Gastrocnemius medialis (tissue), 4 donors: Measurements from ENCODE around the gene GRIK4.

ENCODE experiments used
- CTCF ChIP-seq, 5 experiments: fragments of 450-650 bp in 3 of 5; fragments of 200-600 bp in 2 of 5; sonication (generic) in 2 of 5; IDR thresholded peaks in 4 of 5; conservative IDR thresholded peaks in 1 of 5; 1 replicate in 4 of 5; 2 replicates in 1 of 5; pipeline ENCODE4 v1.5.1; 2016 to 2019; ENCODE audit warnings: antibody characterized with exemption in 5 of 5, mild to moderate bottlenecking in 3 of 5, moderate library complexity in 3 of 5
- POLR2A ChIP-seq, 2 donors: fragments of 450-650 bp; IDR thresholded peaks; one replicate each; pipeline ENCODE4 v1.6.1; 2017; ENCODE audit warnings: antibody characterized with exemption in 2 of 2, mild to moderate bottlenecking in 2 of 2, moderate library complexity in 2 of 2

- TF ChIP-seq CTCF (IDR thresholded peaks at IDR 0.05 in 4 of 5, conservative IDR thresholded peaks at IDR 0.05 in 1 of 5): no peak
- no peak for TF ChIP-seq POLR2A (IDR thresholded peaks at IDR 0.05)
Observed at GRCh38 chr11:120873966-120874735, 362.6 kb downstream of the GRIK4 start.
